Breast epithelium (tissue), 4 donors: ENCODE measurements around the gene DPH5. TPM values are rescaled to one million over a fixed set of nuclear protein-coding genes. Genes with fewer than 3 reads are reported as not detected.

Experiments used
- DNase-seq, 2 donors: peaks; one replicate each; pipeline ENCODE4 v3.0.0-alpha.2; 2019; ENCODE audit warnings: low spot score in 2 of 2
- H3K27ac ChIP-seq, 2 donors: fragments of 200-600 bp; sonication (generic) in 1 of 2; one replicate each; pipeline ENCODE4 v1.5.1; 2016 to 2019; ENCODE audit warnings: mild to moderate bottlenecking in 1 of 2
- H3K27me3 ChIP-seq, 2 donors: fragments of 200-600 bp; sonication (generic) in 1 of 2; one replicate each; pipeline versions ENCODE4 v1.5.1 to v1.6.0; 2017 to 2019; ENCODE audit warnings: control low read depth in 1 of 2, mild to moderate bottlenecking in 1 of 2
- H3K36me3 ChIP-seq: fragments of 200-600 bp; one replicate; pipeline ENCODE4 v1.5.1; 2019
- H3K4me1 ChIP-seq, 2 donors: fragments of 200-600 bp; sonication (generic); one replicate each; pipeline ENCODE4 v1.5.1; 2016 to 2019; ENCODE audit warnings: control low read depth in 1 of 2
- H3K4me3 ChIP-seq, 3 donors: fragments of 200-600 bp; sonication (generic); 1 replicate in 2 of 3; 2 replicates in 1 of 3; pipeline ENCODE4 v1.5.1; 2016 to 2019; ENCODE audit warnings: mild to moderate bottlenecking in 3 of 3, moderate library complexity in 2 of 3
- H3K9me3 ChIP-seq, 2 donors: fragments of 200-600 bp; sonication (generic) in 1 of 2; one replicate each; pipeline ENCODE4 v1.5.1; 2016 to 2019; ENCODE audit warnings: control low read depth in 1 of 2
- CTCF ChIP-seq, 3 donors: fragments of 450-650 bp; IDR thresholded peaks; one replicate each; pipeline ENCODE4 v1.5.1; 2016 to 2017; ENCODE audit warnings: antibody characterized with exemption in 3 of 3, mild to moderate bottlenecking in 3 of 3, moderate library complexity in 3 of 3
- POLR2A ChIP-seq: fragments of 450-650 bp; IDR thresholded peaks from one replicate; pipeline ENCODE4 v1.6.1; 2016; ENCODE audit warnings: antibody characterized with exemption, mild to moderate bottlenecking, moderate library complexity
- POLR2AphosphoS5 ChIP-seq, 3 donors: sonication (generic); formaldehyde crosslinking; IDR thresholded peaks; one replicate each; pipeline ENCODE4 v1.6.1; 2017; ENCODE audit warnings: antibody characterized with exemption in 3 of 3
- intact Hi-C: fragments of 100-400 bp; cut with DNase I; formaldehyde crosslinking; loops from one replicate; pipeline ENCODE4 v1.15.1; 2023; ENCODE audit warnings: low total_unique reads
- total RNA-seq, 3 donors: library from RNA; depleted of rRNA; stranded (reverse); fragments of >200 nt; gene quantifications; one replicate each; pipeline ENCODE4 v1.1.0, GENCODE V29; 2016

Gene DPH5
- total RNA-seq, 3 donors from 2014 or later = 19.2 to 26.1 (median 25.9) TPM

- TF ChIP-seq CTCF (IDR thresholded peaks at IDR 0.05) (no peak), POLR2A (no peak), POLR2AphosphoS5 (IDR thresholded peaks at IDR 0.05) (no peak)
- intact Hi-C loops = no loop called here
- H3K27ac ChIP-seq = no peak overlapping the region
These were observed 19.7 kb downstream of the DPH5 start for GRCh38 chr1:101005871-101006270.

GRCh38 chr1:101005183-101005582, 20.4 kb downstream of the DPH5 start:
- Histone ChIP-seq H3K27ac (no peak overlapping the region), H3K36me3 (no peaks in the 10 kb centered on the region), H3K4me3 (no peak overlapping the region), H3K4me1 (peaks cover 0 to 7% of the 10 kb centered on the region in 2 donors), H3K27me3 (no peaks in the 10 kb centered on the region), H3K9me3 (no peaks in the 10 kb centered on the region)
- TF ChIP-seq POLR2A (no peak), POLR2AphosphoS5 (IDR thresholded peaks at IDR 0.05) (no peak), CTCF (IDR thresholded peaks at IDR 0.05) (no peak)
- intact Hi-C loops = no loop called here
- DNase-seq = no peak

More at GRCh38 chr1:101005871-101006270, 19.7 kb downstream of the DPH5 start:
- H3K4me1 ChIP-seq = peaks cover 0 to 7% of the 10 kb centered on the region in 2 donors
- H3K4me3 ChIP-seq = no peak overlapping the region
- H3K27me3 ChIP-seq = no peaks in the 10 kb centered on the region
- no peaks in the 10 kb centered on the region for H3K36me3 ChIP-seq
- DNase-seq = no peak
- no peaks in the 10 kb centered on the region for H3K9me3 ChIP-seq

DNA sequence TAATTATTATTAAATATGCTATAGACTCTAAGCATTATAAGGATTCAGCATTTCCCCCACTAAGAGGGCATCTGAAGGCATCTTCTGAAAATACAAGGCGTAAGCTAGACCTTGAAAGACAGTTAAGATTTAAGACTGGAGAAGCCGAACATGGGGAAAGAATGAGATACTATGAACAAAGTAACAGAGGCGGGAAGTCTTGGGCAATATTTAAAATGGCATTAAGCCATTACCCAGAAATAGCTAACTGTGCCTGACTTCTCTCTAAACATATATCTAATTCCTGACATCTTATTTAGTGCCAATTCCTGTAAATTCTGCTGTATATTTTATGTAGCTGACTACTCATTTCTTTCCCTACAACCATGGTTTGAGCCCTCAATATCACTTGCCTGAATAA, 20.9 kb downstream of the DPH5 start:
- no peak for TF ChIP-seq POLR2A
- TF ChIP-seq POLR2AphosphoS5 (IDR thresholded peaks at IDR 0.05) = no peak
- TF ChIP-seq CTCF (IDR thresholded peaks at IDR 0.05) = no peak
- intact Hi-C loops = no loop called here
- peaks cover 0 to 7% of the 10 kb centered on the region in 2 donors for H3K4me1 ChIP-seq
- H3K9me3 ChIP-seq = no peaks in the 10 kb centered on the region
- H3K27me3 ChIP-seq = no peaks in the 10 kb centered on the region
- no peak for DNase-seq
- no peak overlapping the region for H3K4me3 ChIP-seq
- peak overlapping the region in 1 of 2 donors; percentile 19 for H3K27ac ChIP-seq
- H3K36me3 ChIP-seq = no peaks in the 10 kb centered on the region

DNA sequence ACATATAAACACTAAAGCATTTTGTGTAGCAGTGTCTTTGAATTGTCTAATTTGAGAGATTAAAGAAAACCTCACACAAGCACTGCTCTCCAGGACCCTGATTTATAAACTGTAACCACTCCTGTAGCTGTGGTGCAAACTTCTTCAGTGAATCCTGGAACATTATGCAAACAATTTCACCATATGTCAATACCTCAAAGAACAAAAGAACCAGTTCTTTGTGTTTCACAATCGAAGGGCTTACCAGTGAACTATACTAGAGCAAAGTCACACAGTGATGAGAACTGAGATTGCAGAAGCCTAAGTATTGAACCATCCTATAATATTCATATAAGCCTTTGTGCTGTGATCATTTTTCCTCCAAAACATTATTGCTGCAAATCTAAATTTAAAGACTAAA, 21.5 kb downstream of the DPH5 start:
- TF ChIP-seq POLR2A = no peak
- TF ChIP-seq CTCF (IDR thresholded peaks at IDR 0.05) = no peak
- TF ChIP-seq POLR2AphosphoS5 (IDR thresholded peaks at IDR 0.05) = no peak
- no peaks in the 10 kb centered on the region for H3K27me3 ChIP-seq
- peaks cover 0 to 7% of the 10 kb centered on the region in 2 donors for H3K4me1 ChIP-seq
- peak overlapping the region in 1 of 2 donors; percentile 19 for H3K27ac ChIP-seq
- H3K36me3 ChIP-seq = no peaks in the 10 kb centered on the region
- no peak overlapping the region for H3K4me3 ChIP-seq
- intact Hi-C loops = no loop called here
- no peaks in the 10 kb centered on the region for H3K9me3 ChIP-seq
- no peak for DNase-seq

GRCh38 chr1:101003012-101003650, 22.5 kb downstream of the DPH5 start:
- peaks cover 0 to 7% of the 10 kb centered on the region in 2 donors for H3K4me1 ChIP-seq
- intact Hi-C loops = no loop called here
- H3K9me3 ChIP-seq = no peaks in the 10 kb centered on the region
- no peaks in the 10 kb centered on the region for H3K27me3 ChIP-seq
- no peaks in the 10 kb centered on the region for H3K36me3 ChIP-seq
- no peak for DNase-seq
- peak overlapping the region; percentile 57 to 76 for H3K27ac ChIP-seq
- no peak overlapping the region for H3K4me3 ChIP-seq
- no peak for TF ChIP-seq CTCF (IDR thresholded peaks at IDR 0.05)
- no peak for TF ChIP-seq POLR2A
- TF ChIP-seq POLR2AphosphoS5 (IDR thresholded peaks at IDR 0.05) = no peak
